Caco-2 (cell line): Measurements from ENCODE around the gene EVA1C. TPM values are rescaled to one million over a fixed set of nuclear protein-coding genes. Genes with fewer than 3 reads are reported as not detected.
A peak's percentile ranks its signal among the peaks of the same experiment; 100 is the strongest.

ENCODE experiments used
- Bru-seq: library from RNA; stranded (reverse); fragments of 400-500 nt; gene quantifications from one replicate; lab custom pipeline; 2021; lab: Mats Ljungman, UMichigan
- BruChase-seq, 2 experiments: library from RNA; stranded (reverse); fragments of 400-500 nt; gene quantifications; one replicate each; lab custom pipeline; 2021; lab: Mats Ljungman, UMichigan
- BruUV-seq: library from RNA; stranded (reverse); fragments of 400-500 nt; replicated peaks from 2 replicates; lab custom pipeline; 2021; lab: Mats Ljungman, UMichigan
- CTCF ChIA-PET: fragments of 300-600 bp; sonication (Branson Sonifier 250); formaldehyde crosslinking; loops from one replicate; lab custom pipeline; 2022; ENCODE audit warnings: antibody characterized with exemption; lab: Charles Lee
- POLR2A ChIA-PET: fragments of 300-600 bp; sonication (Branson Sonifier 250); formaldehyde crosslinking; loops from one replicate; lab custom pipeline; 2022; ENCODE audit warnings: antibody characterized with exemption; lab: Charles Lee
- DNase-seq, 2 experiments: peaks; one replicate each; pipeline versions ENCODE4 v3.0.0 to v3.0.0-alpha.2; 2020 to 2022
- H3K27me3 ChIP-seq: replicated peaks from 2 replicates; pipeline ENCODE4 v1.6.0; 2011; ENCODE audit warnings: low read length; ENCODE audit not compliant: control insufficient read depth, insufficient read depth
- H3K36me3 ChIP-seq: 2 replicates; pipeline ENCODE4 v1.5.1; 2011; ENCODE audit warnings: low read length; ENCODE audit not compliant: control insufficient read depth, insufficient read depth
- H3K4me1 ChIP-seq: fragments of 250-450 bp; sonication (Bioruptor Pico); 2 replicates; pipeline ENCODE4 v1.5.1; 2020; ENCODE audit warnings: mild to moderate bottlenecking
- H3K4me3 ChIP-seq: 2 replicates; pipeline ENCODE4 v1.5.1; 2011; ENCODE audit warnings: low read depth, mild to moderate bottlenecking, control low read depth, low read length
- H3K9me3 ChIP-seq: fragments of 250-450 bp; sonication (Bioruptor Pico); 2 replicates; pipeline ENCODE4 v1.5.1; 2020; ENCODE audit warnings: mild to moderate bottlenecking, moderate library complexity
- H3K27ac Mint-ChIP-seq: one replicate; pipeline ENCODE4 v1.8.0; 2022; ENCODE audit warnings: mixed read lengths; ENCODE audit not compliant: unreplicated experiment
- H3K27me3 Mint-ChIP-seq: one replicate; pipeline ENCODE4 v1.8.0; 2022; ENCODE audit warnings: mixed read lengths; ENCODE audit not compliant: insufficient read depth, unreplicated experiment
- H3K36me3 Mint-ChIP-seq: one replicate; pipeline ENCODE4 v1.8.0; 2022; ENCODE audit warnings: mild to moderate bottlenecking, mixed read lengths; ENCODE audit not compliant: insufficient read depth, unreplicated experiment
- H3K4me1 Mint-ChIP-seq: one replicate; pipeline ENCODE4 v1.8.0; 2022; ENCODE audit warnings: low read depth, mixed read lengths; ENCODE audit not compliant: unreplicated experiment
- H3K4me3 Mint-ChIP-seq: one replicate; pipeline ENCODE4 v1.8.0; 2022; ENCODE audit warnings: mild to moderate bottlenecking, moderate library complexity, mixed read lengths; ENCODE audit not compliant: unreplicated experiment
- H3K9me3 Mint-ChIP-seq: one replicate; pipeline ENCODE4 v1.8.0; 2022; ENCODE audit warnings: mixed read lengths; ENCODE audit not compliant: unreplicated experiment
- intact Hi-C: fragments of 100-400 bp; cut with micrococcal nuclease; formaldehyde crosslinking; loops from one replicate; pipeline ENCODE4 v1.10.0; 2022; ENCODE audit not compliant: unreplicated experiment
- long read RNA-seq: library from polyadenylated mRNA; stranded (forward); transcript quantifications from one replicate; pipeline ENCODE4 v2.0.0, GENCODE V29; 2022
- total RNA-seq: library from RNA; stranded (reverse); gene quantifications from 2 replicates; pipeline ENCODE4 v1.2.3, GENCODE V29; 2022
- TF ChIP-seq, protein P1 (sequence below), 2 experiments: fragments of 200-600 bp in 1 of 2; IDR thresholded peaks; 1 replicate in 1 of 2; 2 replicates in 1 of 2; pipeline versions ENCODE4 v1.5.1 to v1.8.0; 2011 to 2022; ENCODE audit warnings: antibody characterized with exemption in 1 of 2, control low read depth in 1 of 2, inconsistent platforms in 1 of 2, low read depth in 1 of 2, low read length in 1 of 2, mild to moderate bottlenecking in 1 of 2, moderate library complexity in 1 of 2; ENCODE audit not compliant: insufficient read depth in 1 of 2, severe bottlenecking in 1 of 2, unreplicated experiment in 1 of 2

Gene EVA1C, protein sequence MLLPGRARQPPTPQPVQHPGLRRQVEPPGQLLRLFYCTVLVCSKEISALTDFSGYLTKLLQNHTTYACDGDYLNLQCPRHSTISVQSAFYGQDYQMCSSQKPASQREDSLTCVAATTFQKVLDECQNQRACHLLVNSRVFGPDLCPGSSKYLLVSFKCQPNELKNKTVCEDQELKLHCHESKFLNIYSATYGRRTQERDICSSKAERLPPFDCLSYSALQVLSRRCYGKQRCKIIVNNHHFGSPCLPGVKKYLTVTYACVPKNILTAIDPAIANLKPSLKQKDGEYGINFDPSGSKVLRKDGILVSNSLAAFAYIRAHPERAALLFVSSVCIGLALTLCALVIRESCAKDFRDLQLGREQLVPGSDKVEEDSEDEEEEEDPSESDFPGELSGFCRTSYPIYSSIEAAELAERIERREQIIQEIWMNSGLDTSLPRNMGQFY
- total RNA-seq = not detected in 2 replicates
- percentile 6 among the genes with signal in this experiment for Bru-seq, nascent RNA
- BruChase-seq, experiment 1, labeled RNA remaining after a 2-hour chase = percentile 8 among the genes with signal in this experiment
- percentile 5 among the genes with signal in this experiment for BruChase-seq, experiment 2, labeled RNA remaining after a 6-hour chase
- long read RNA-seq = 0 reads

- peaks cover 6% of the 10 kb centered on the region for H3K36me3 Mint-ChIP-seq
- CTCF ChIA-PET = no interaction called here
- no peaks in the 10 kb centered on the region for H3K36me3 ChIP-seq
- peaks cover 16% of the 10 kb centered on the region for H3K4me1 ChIP-seq
- BruUV-seq = no TSS peak
- intact Hi-C loops = no loop called here
- H3K9me3 Mint-ChIP-seq = no peaks in the 10 kb centered on the region
- peaks cover 34% of the 10 kb centered on the region for H3K27me3 Mint-ChIP-seq
- no peaks in the 10 kb centered on the region for H3K9me3 ChIP-seq
- H3K4me1 Mint-ChIP-seq = peaks cover 6% of the 10 kb centered on the region
- H3K4me3 ChIP-seq = peak within 1 kb of the TSS; percentile 38
- no peak within 1 kb of the TSS for H3K27ac Mint-ChIP-seq
- peak within 1 kb of the TSS; percentile 75 for H3K4me3 Mint-ChIP-seq
- TF ChIP-seq, protein P1, sequence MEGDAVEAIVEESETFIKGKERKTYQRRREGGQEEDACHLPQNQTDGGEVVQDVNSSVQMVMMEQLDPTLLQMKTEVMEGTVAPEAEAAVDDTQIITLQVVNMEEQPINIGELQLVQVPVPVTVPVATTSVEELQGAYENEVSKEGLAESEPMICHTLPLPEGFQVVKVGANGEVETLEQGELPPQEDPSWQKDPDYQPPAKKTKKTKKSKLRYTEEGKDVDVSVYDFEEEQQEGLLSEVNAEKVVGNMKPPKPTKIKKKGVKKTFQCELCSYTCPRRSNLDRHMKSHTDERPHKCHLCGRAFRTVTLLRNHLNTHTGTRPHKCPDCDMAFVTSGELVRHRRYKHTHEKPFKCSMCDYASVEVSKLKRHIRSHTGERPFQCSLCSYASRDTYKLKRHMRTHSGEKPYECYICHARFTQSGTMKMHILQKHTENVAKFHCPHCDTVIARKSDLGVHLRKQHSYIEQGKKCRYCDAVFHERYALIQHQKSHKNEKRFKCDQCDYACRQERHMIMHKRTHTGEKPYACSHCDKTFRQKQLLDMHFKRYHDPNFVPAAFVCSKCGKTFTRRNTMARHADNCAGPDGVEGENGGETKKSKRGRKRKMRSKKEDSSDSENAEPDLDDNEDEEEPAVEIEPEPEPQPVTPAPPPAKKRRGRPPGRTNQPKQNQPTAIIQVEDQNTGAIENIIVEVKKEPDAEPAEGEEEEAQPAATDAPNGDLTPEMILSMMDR (IDR thresholded peaks at IDR 0.05; ENCODE audit: insufficient read depth in 1 of 2, low read depth in 1 of 2, low read length in 1 of 2, severe bottlenecking in 1 of 2, unreplicated experiment in 1 of 2) = no peak
- peaks cover 3% of the 10 kb centered on the region; the same call in 1 of the 2 replicates for H3K27me3 ChIP-seq
- POLR2A ChIA-PET = no interaction called here
- peak in 1 of 2 experiments; percentile 35 for DNase-seq
Observed at GRCh38 chr21:32412162-32413014, at the start of gene EVA1C. EVA1C (plus strand) TSS chr21:32412706; CDS start chr21:32412854, 148 bp downstream.

- Mint-ChIP-seq H3K4me1 (no peaks in the 10 kb centered on the region), H3K9me3 (no peaks in the 10 kb centered on the region), H3K36me3 (peaks cover 73% of the 10 kb centered on the region), H3K27me3 (no peaks in the 10 kb centered on the region), H3K27ac (no peak overlapping the region), H3K4me3 (no peak overlapping the region)
- BruUV-seq = no TSS peak
- TF ChIP-seq, protein P1 (IDR thresholded peaks at IDR 0.05; ENCODE audit: insufficient read depth in 1 of 2, low read depth in 1 of 2, low read length in 1 of 2, severe bottlenecking in 1 of 2, unreplicated experiment in 1 of 2) = no peak
- Histone ChIP-seq H3K27me3 (no peaks in the 10 kb centered on the region), H3K36me3 (peaks cover 5% of the 10 kb centered on the region), H3K4me3 (no peak overlapping the region), H3K4me1 (no peaks in the 10 kb centered on the region), H3K9me3 (no peaks in the 10 kb centered on the region)
- CTCF ChIA-PET = no interaction called here
- POLR2A ChIA-PET = no interaction called here
- DNase-seq = no peak
- intact Hi-C loops = no loop called here
Observed at GRCh38 chr21:32364387-32364786, 48.1 kb upstream of the EVA1C start.

- H3K27ac Mint-ChIP-seq = no peak overlapping the region
- H3K9me3 Mint-ChIP-seq = no peaks in the 10 kb centered on the region
- BruUV-seq = no TSS peak
- H3K4me3 Mint-ChIP-seq = no peak overlapping the region
- ChIA-PET CTCF (no interaction called here), POLR2A (no interaction called here)
- H3K36me3 Mint-ChIP-seq = peaks cover 73% of the 10 kb centered on the region
- peaks cover 5% of the 10 kb centered on the region for H3K36me3 ChIP-seq
- no peaks in the 10 kb centered on the region for H3K27me3 Mint-ChIP-seq
- no peak overlapping the region for H3K4me3 ChIP-seq
- H3K27me3 ChIP-seq = no peaks in the 10 kb centered on the region
- intact Hi-C loops = no loop called here
- no peaks in the 10 kb centered on the region for H3K4me1 ChIP-seq
- H3K4me1 Mint-ChIP-seq = no peaks in the 10 kb centered on the region
- H3K9me3 ChIP-seq = no peaks in the 10 kb centered on the region
- no peak for DNase-seq
- TF ChIP-seq, protein P1 (IDR thresholded peaks at IDR 0.05; ENCODE audit: insufficient read depth in 1 of 2, low read depth in 1 of 2, low read length in 1 of 2, severe bottlenecking in 1 of 2, unreplicated experiment in 1 of 2) = no peak
Observed at GRCh38 chr21:32364796-32365195, 47.7 kb upstream of the EVA1C start.
